Transverse colon (tissue), 4 donors: ENCODE data around the gene TOX4. TPM values are rescaled to one million over a fixed set of nuclear protein-coding genes. Genes with fewer than 3 reads are reported as not detected.
A peak's percentile ranks its signal among the peaks of the same experiment; 100 is the strongest.

Source experiments
- DNase-seq: peaks from one replicate; pipeline ENCODE4 v3.0.0-alpha.2; 2019
- H3K27ac ChIP-seq, 4 donors: fragments of 200-600 bp; sonication (generic); 2 replicates each; pipeline ENCODE4 v1.5.1; 2016 to 2018; ENCODE audit warnings: inconsistent platforms in 4 of 4
- H3K27me3 ChIP-seq: fragments of 200-600 bp; sonication (generic); 2 replicates; pipeline ENCODE4 v1.5.1; 2017; ENCODE audit warnings: inconsistent platforms
- H3K36me3 ChIP-seq, 4 donors: fragments of 200-600 bp; sonication (generic); 2 replicates each; pipeline ENCODE4 v1.5.1; 2017 to 2019; ENCODE audit warnings: inconsistent platforms in 4 of 4
- H3K4me1 ChIP-seq, 4 donors: fragments of 200-600 bp; sonication (generic); 2 replicates each; pipeline ENCODE4 v1.5.1; 2017 to 2020; ENCODE audit warnings: inconsistent platforms in 4 of 4
- H3K4me3 ChIP-seq, 4 donors: fragments of 200-600 bp; sonication (generic); 1 replicate in 1 of 4; 2 replicates in 3 of 4; pipeline versions ENCODE4 v1.5.1 to v1.6.1; 2017 to 2019; ENCODE audit warnings: inconsistent platforms in 4 of 4
- H3K9me3 ChIP-seq, 2 donors: fragments of 200-600 bp; sonication (generic); 2 replicates each; pipeline ENCODE4 v1.5.1; 2017 to 2019; ENCODE audit warnings: inconsistent platforms in 2 of 2
- EP300 ChIP-seq: sonication (generic); formaldehyde crosslinking; IDR thresholded peaks from one replicate; pipeline ENCODE4 v1.6.1; 2017; ENCODE audit warnings: antibody characterized with exemption, low read depth
- POLR2A ChIP-seq: fragments of 450-650 bp; IDR thresholded peaks from one replicate; pipeline ENCODE4 v1.6.1; 2016; ENCODE audit warnings: antibody characterized with exemption, mild to moderate bottlenecking, moderate library complexity
- POLR2AphosphoS5 ChIP-seq, 3 donors: sonication (generic); formaldehyde crosslinking; IDR thresholded peaks; one replicate each; pipeline ENCODE4 v1.6.1; 2016; ENCODE audit warnings: antibody characterized with exemption in 3 of 3
- WGBS, 2 donors: methylation state at CpG; one replicate each; pipeline ENCODE4 v1.1.5; 2018; ENCODE audit warnings: low coverage in 1 of 2; 5-methylcytosine and 5-hydroxymethylcytosine counted together
- in situ Hi-C, 4 donors: fragments of 200-750 bp; cut with MboI; loops; one replicate each; pipeline versions ENCODE4 v1.15.0 to v1.15.1; 2017; ENCODE audit warnings: low sequenced_read_pairs in 3 of 4, low pct_ligation_motif_present in 1 of 4, low pct_unique_long_range_greater_than_20kb in 1 of 4
- intact Hi-C: fragments of 100-400 bp; cut with DNase I; formaldehyde crosslinking; loops from one replicate; pipeline ENCODE4 v1.15.1; 2023; ENCODE audit warnings: low total_unique reads
- total RNA-seq, 4 donors: library from RNA; depleted of rRNA; stranded (reverse); fragments of >200 nt; gene quantifications; one replicate each; pipeline ENCODE4 v1.1.0, GENCODE V29; 2016
- TF ChIP-seq, protein P1 (sequence below), 5 experiments: fragments of 200-600 bp in 3 of 5; fragments of 450-650 bp in 2 of 5; sonication (generic) in 3 of 5; IDR thresholded peaks; 1 replicate in 2 of 5; 2 replicates in 3 of 5; pipeline ENCODE4 v1.5.1; 2016 to 2017; ENCODE audit warnings: antibody characterized with exemption in 5 of 5, inconsistent platforms in 3 of 5, mild to moderate bottlenecking in 2 of 5, moderate library complexity in 1 of 5

The TOX4 gene
- total RNA-seq = 10 to 100 TPM; 30.8 to 76.7 (median 51.5) TPM

DNA sequence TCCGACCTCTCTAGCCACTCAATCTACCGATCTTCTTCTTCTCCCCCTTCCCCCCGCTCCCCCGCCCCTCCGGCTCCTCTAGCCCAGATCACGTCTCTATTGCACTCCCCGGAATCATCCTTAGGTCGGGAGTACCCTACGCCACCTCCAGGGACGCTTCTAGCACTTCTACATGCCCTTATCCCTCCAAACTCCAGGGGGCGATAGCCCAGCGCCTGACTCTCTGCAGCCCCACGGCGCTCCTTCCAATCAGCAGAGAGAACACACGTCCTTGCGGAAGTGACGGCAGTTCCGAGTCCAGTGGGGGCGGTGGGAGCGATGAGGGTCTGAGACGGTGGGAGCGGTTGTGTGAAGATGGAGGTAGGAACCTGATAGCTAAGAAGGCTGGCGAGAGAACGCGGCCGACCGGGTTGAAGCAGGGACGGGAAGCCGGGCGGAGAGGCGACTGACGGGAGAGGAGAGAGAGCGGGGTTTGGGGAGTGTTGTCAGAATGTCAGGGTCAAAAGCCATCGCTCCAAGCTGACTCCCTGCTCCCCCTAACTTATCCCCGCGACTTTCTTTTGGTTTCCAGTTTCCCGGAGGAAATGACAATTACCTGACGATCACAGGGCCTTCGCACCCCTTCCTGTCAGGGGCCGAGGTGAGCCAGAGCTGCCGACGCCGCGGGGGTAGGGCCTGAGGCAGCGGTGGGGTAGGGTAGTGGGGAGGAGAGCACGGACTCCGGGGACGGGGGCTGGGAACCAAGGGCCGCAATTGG, at the start of gene TOX4, which contains the start of gene RAB2B:
Gene TOX4 (plus strand): TSS at position 271 of the 757 bp plus-strand sequence. CDS start 84 bp downstream, at position 355.
Gene RAB2B (minus strand): TSS at position 35 of the 757 bp plus-strand sequence. CDS start 87 bp downstream, outside the sequence.
- in situ Hi-C loops (no loop called here), intact Hi-C loops (no loop called here)
- Histone ChIP-seq H3K27ac (peak within 1 kb of the TSS; percentile 84 to 96 (median 90)), H3K4me1 (peaks cover 15 to 27% (median 18%) of the 10 kb centered on the region in 4 donors), H3K4me3 (peak within 1 kb of the TSS; percentile 74 to 94 (median 78)), H3K36me3 (peaks cover 0 to 17% (median 2%) of the 10 kb centered on the region in 4 donors), H3K27me3 (no peaks in the 10 kb centered on the region), H3K9me3 (no peaks in the 10 kb centered on the region)
- TF ChIP-seq POLR2AphosphoS5 (IDR thresholded peaks at IDR 0.05) (peak; percentile 81 to 94 (median 90)), POLR2A (peak; percentile 93), EP300 (no peak)
- TF ChIP-seq, protein P1, sequence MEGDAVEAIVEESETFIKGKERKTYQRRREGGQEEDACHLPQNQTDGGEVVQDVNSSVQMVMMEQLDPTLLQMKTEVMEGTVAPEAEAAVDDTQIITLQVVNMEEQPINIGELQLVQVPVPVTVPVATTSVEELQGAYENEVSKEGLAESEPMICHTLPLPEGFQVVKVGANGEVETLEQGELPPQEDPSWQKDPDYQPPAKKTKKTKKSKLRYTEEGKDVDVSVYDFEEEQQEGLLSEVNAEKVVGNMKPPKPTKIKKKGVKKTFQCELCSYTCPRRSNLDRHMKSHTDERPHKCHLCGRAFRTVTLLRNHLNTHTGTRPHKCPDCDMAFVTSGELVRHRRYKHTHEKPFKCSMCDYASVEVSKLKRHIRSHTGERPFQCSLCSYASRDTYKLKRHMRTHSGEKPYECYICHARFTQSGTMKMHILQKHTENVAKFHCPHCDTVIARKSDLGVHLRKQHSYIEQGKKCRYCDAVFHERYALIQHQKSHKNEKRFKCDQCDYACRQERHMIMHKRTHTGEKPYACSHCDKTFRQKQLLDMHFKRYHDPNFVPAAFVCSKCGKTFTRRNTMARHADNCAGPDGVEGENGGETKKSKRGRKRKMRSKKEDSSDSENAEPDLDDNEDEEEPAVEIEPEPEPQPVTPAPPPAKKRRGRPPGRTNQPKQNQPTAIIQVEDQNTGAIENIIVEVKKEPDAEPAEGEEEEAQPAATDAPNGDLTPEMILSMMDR (IDR thresholded peaks at IDR 0.05) = peak; percentile 95 to 100 (median 97)
- peak; percentile 97 for DNase-seq
- WGBS, 2 donors = 0 to 1% methylated on average over 1 to 49 of the region's 49 CpGs

DNA sequence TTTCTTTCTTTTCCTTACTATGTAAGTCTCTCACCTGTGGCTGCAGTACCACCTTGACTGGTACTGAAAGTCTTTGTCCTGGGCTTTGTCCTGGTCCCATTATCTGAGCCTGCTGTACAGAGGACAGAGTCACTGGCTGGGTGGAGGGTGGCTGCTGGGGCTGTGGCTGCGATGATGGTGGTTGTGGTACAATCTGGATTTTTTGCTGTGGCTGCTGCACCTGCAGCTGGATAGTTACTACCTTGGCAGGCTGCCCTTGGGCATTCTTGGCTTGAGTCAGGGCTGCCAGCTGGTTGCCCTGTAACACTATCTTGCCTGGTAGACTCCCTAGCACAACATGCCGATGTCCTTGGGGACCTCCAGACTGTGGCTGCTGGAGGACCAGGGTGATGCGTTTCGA, 48.1 kb upstream of the TOX4 start:
- H3K27ac ChIP-seq = no peak overlapping the region
- no peak for TF ChIP-seq EP300
- no peak for TF ChIP-seq POLR2AphosphoS5 (IDR thresholded peaks at IDR 0.05)
- no peak for TF ChIP-seq POLR2A
- TF ChIP-seq, protein P1 (IDR thresholded peaks at IDR 0.05) = no peak
- no peaks in the 10 kb centered on the region for H3K9me3 ChIP-seq
- WGBS, 2 donors = 54 to 83% methylated on average over 1 to 4 of the region's 4 CpGs
- H3K27me3 ChIP-seq = no peaks in the 10 kb centered on the region
- in situ Hi-C loops = no loop called here
- intact Hi-C loops = no loop called here
- H3K36me3 ChIP-seq = peaks cover 0 to 68% (median 31%) of the 10 kb centered on the region in 4 donors
- no peak for DNase-seq
- no peak overlapping the region for H3K4me3 ChIP-seq
- H3K4me1 ChIP-seq = no peaks in the 10 kb centered on the region

DNA sequence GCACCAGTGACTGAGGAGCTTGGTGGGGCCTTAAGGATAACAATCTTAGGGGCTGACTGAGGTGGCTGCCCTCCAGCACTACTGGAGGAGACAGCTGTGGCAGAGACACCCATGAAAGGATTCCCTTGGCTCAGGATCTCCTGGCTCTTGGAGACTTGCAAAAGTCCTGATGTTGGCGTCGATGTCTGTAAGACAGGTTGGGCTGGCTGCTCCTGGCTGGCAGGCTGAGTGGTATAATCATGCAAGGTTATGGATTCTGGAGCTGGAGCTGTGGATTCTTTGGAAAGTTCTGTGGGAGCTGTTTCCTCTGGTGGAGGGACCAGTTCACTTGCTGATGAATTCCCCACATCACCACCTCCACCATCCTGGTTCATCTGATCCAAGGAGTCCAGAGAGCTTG, 45.9 kb upstream of the TOX4 start:
- DNase-seq = no peak
- Histone ChIP-seq H3K4me3 (no peak overlapping the region), H3K4me1 (peaks cover 0 to 16% (median 3%) of the 10 kb centered on the region in 4 donors), H3K9me3 (no peaks in the 10 kb centered on the region), H3K27ac (no peak overlapping the region), H3K36me3 (peaks cover 0 to 46% (median 21%) of the 10 kb centered on the region in 4 donors), H3K27me3 (no peaks in the 10 kb centered on the region)
- in situ Hi-C loops (no loop called here), intact Hi-C loops (no loop called here)
- 96 to 100% methylated on average over 2 of the region's 2 CpGs for WGBS, 2 donors
- TF ChIP-seq EP300 (no peak), POLR2A (no peak), POLR2AphosphoS5 (IDR thresholded peaks at IDR 0.05) (no peak)
- TF ChIP-seq, protein P1 (IDR thresholded peaks at IDR 0.05) = no peak

DNA sequence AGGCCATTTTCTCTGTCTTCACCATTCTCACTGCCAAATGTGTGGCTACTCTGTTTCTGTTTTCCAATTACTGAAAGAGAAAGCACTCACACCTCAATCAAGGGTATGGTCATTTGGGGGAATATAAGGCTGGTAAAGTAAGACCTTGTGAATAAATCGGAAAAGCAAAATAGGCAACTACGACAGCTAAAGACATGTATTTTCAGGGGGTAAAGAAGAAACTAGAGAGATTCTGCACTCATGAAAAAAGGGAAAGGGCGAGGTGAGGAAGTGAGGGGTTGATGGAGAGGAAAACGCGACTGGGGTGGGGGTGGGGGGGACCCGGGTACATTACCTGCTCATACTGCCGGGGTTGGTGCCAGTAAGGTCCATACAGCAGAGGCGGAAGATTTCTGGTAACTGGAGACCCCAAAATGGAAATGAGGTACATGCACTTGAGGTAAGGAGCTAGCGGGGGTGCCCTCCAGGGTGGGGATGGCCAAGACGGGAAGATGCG, 40.4 kb upstream of the TOX4 start:
- intact Hi-C loops (no loop called here), in situ Hi-C loops (no loop called here)
- Histone ChIP-seq H3K36me3 (peaks cover 0 to 3% (median 1%) of the 10 kb centered on the region in 4 donors), H3K9me3 (no peaks in the 10 kb centered on the region), H3K27me3 (no peaks in the 10 kb centered on the region), H3K27ac (peak overlapping the region; percentile 84 to 89 (median 87)), H3K4me1 (peaks cover 0 to 29% (median 14%) of the 10 kb centered on the region in 4 donors), H3K4me3 (peak overlapping the region; percentile 64 to 82 (median 72))
- 0 to 2% methylated on average over 5 to 11 of the region's 11 CpGs for WGBS, 2 donors
- DNase-seq = no peak
- no peak for TF ChIP-seq POLR2A
- no peak for TF ChIP-seq POLR2AphosphoS5 (IDR thresholded peaks at IDR 0.05)
- no peak for TF ChIP-seq EP300
- TF ChIP-seq, protein P1 (IDR thresholded peaks at IDR 0.05) = no peak
